Trophoblast cell (in vitro differentiated cells and primary cell): Measurements from ENCODE around the gene HTR3C.

Source experiments
- DNase-seq, 2 donors: peaks; one replicate each; pipeline ENCODE4 v3.0.0-alpha.2; 2016
- H2AFZ ChIP-seq: 2 replicates; pipeline ENCODE4 v1.6.1; 2013; ENCODE audit warnings: low read length, moderate library complexity, mild to moderate bottlenecking; ENCODE audit not compliant: insufficient read depth, poor library complexity
- H2AK5ac ChIP-seq: 2 replicates; pipeline ENCODE4 v1.6.1; 2013; ENCODE audit warnings: mild to moderate bottlenecking, low read length
- H2BK120ac ChIP-seq: 2 replicates; pipeline ENCODE4 v1.6.1; 2013; ENCODE audit warnings: low read length, mild to moderate bottlenecking, moderate library complexity; ENCODE audit not compliant: insufficient read depth, poor library complexity
- H2BK12ac ChIP-seq: 2 replicates; pipeline ENCODE4 v1.6.1; 2013; ENCODE audit warnings: mild to moderate bottlenecking, low read length, moderate library complexity
- H2BK5ac ChIP-seq: 2 replicates; pipeline ENCODE4 v1.6.1; 2013; ENCODE audit warnings: low read length, low read depth, moderate library complexity, mild to moderate bottlenecking; ENCODE audit not compliant: poor library complexity
- H3K14ac ChIP-seq: 2 replicates; pipeline ENCODE4 v1.6.1; 2013; ENCODE audit warnings: mild to moderate bottlenecking, low read length
- H3K18ac ChIP-seq: 2 replicates; pipeline ENCODE4 v1.6.1; 2013; ENCODE audit warnings: mild to moderate bottlenecking, low read length
- H3K23ac ChIP-seq: 2 replicates; pipeline ENCODE4 v1.6.1; 2013; ENCODE audit warnings: low read length
- H3K27ac ChIP-seq: 2 replicates; pipeline ENCODE4 v1.5.1; 2013; ENCODE audit warnings: low read depth, mild to moderate bottlenecking, inconsistent platforms, low read length, moderate library complexity
- H3K27me3 ChIP-seq: 2 replicates; pipeline ENCODE4 v1.6.1; 2013; ENCODE audit warnings: inconsistent platforms, mild to moderate bottlenecking, low read length, moderate library complexity; ENCODE audit not compliant: insufficient read depth
- H3K36me3 ChIP-seq, 2 experiments: 1 replicate in 1 of 2; 2 replicates in 1 of 2; pipeline ENCODE4 v1.6.1; 2013; ENCODE audit warnings: low read length in 2 of 2, mild to moderate bottlenecking in 2 of 2, moderate library complexity in 1 of 2; ENCODE audit not compliant: insufficient read depth in 2 of 2, control insufficient read depth in 1 of 2
- H3K4ac ChIP-seq: 2 replicates; pipeline ENCODE4 v1.6.1; 2013; ENCODE audit warnings: low read depth, mild to moderate bottlenecking, low read length, moderate library complexity
- H3K4me1 ChIP-seq, 2 experiments: 1 replicate in 1 of 2; 2 replicates in 1 of 2; pipeline ENCODE4 v1.6.1; 2013; ENCODE audit warnings: low read length in 2 of 2, mild to moderate bottlenecking in 2 of 2, moderate library complexity in 1 of 2; ENCODE audit not compliant: insufficient read depth in 2 of 2, control insufficient read depth in 1 of 2
- H3K4me2 ChIP-seq: 2 replicates; pipeline ENCODE4 v1.6.1; 2013; ENCODE audit warnings: inconsistent platforms, mild to moderate bottlenecking, low read length, moderate library complexity
- H3K4me3 ChIP-seq: 2 replicates; pipeline ENCODE4 v1.5.1; 2013; ENCODE audit warnings: mild to moderate bottlenecking, low read depth, low read length, inconsistent platforms
- H3K79me1 ChIP-seq: one replicate; pipeline ENCODE4 v1.6.1; 2013; ENCODE audit warnings: low read length
- H3K79me2 ChIP-seq: 2 replicates; pipeline ENCODE4 v1.6.1; 2013; ENCODE audit warnings: low read length, mild to moderate bottlenecking; ENCODE audit not compliant: control insufficient read depth, insufficient read depth, poor library complexity
- H3K9ac ChIP-seq: 2 replicates; pipeline ENCODE4 v1.6.1; 2013; ENCODE audit warnings: mild to moderate bottlenecking, low read length
- H3K9me3 ChIP-seq: 2 replicates; pipeline ENCODE4 v1.6.1; 2013; ENCODE audit warnings: low read depth, mild to moderate bottlenecking, control low read depth, inconsistent platforms, low read length; ENCODE audit not compliant: insufficient read depth
- H4K12ac ChIP-seq: 2 replicates; pipeline ENCODE4 v1.6.1; 2013; ENCODE audit warnings: low read depth, mild to moderate bottlenecking, low read length, moderate library complexity
- H4K8ac ChIP-seq: 2 replicates; pipeline ENCODE4 v1.6.1; 2013; ENCODE audit warnings: low read depth, mild to moderate bottlenecking, low read length, moderate library complexity
- H4K91ac ChIP-seq: one replicate; pipeline ENCODE4 v1.6.1; 2013; ENCODE audit warnings: low read depth, mild to moderate bottlenecking, low read length, moderate library complexity
- WGBS: extraction: QIAGEN DNeasy Blood & Tissue Kit; methylation state at CpG from one replicate; pipeline ENCODE4 v1.1.7; 2013; ENCODE audit warnings: missing lambda C conversion rate; ENCODE audit not compliant: insufficient read length, insufficient coverage; ENCODE audit errors: extremely low coverage; 5-methylcytosine and 5-hydroxymethylcytosine counted together

HTR3C gene

DNA sequence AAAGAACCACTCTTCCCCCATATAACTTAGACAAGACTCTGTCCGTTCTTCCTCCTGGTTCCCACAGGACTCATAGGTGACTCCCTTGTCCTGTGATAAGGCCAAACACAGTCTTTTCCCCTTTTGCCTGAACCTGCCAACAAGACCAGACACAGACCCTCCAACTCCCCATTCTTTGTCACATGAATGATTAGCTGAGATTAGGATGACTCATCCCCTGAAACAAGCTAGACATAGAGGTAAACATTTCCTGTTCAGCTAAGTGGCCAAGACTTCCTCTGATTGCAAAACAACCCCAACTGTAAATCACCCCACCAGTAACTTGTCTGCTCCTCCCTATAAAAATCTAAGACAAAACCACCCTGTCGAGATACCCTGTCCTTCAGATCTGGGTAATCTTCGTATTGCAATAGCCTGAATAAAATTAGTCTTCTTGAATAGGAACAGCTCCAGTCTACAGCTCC, 32.6 kb downstream of the HTR3C start:
- Histone ChIP-seq H3K27me3 (no peaks in the 10 kb centered on the region), H3K79me2 (no peaks in the 10 kb centered on the region), H3K9me3 (peaks cover 2% of the 10 kb centered on the region), H3K36me3 (no peaks in the 10 kb centered on the region), H3K4me3 (no peak overlapping the region), H2BK5ac (no peak overlapping the region), H2BK120ac (no peak overlapping the region), H3K4me1 (no peaks in the 10 kb centered on the region), H2AK5ac (no peak overlapping the region), H3K18ac (no peak overlapping the region), H3K4ac (no peak overlapping the region), H2AFZ (no peak overlapping the region), H3K9ac (no peak overlapping the region), H4K12ac (no peak overlapping the region), H2BK12ac (no peak overlapping the region), H4K91ac (no peak overlapping the region), H3K27ac (no peak overlapping the region), H4K8ac (no peak overlapping the region), H3K14ac (no peak overlapping the region), H3K23ac (no peak overlapping the region), H3K79me1 (no peaks in the 10 kb centered on the region), H3K4me2 (no peak overlapping the region)
- DNase-seq: no peak
- WGBS: no CpG with 5 or more reads among the region's 3 CpGs

DNA sequence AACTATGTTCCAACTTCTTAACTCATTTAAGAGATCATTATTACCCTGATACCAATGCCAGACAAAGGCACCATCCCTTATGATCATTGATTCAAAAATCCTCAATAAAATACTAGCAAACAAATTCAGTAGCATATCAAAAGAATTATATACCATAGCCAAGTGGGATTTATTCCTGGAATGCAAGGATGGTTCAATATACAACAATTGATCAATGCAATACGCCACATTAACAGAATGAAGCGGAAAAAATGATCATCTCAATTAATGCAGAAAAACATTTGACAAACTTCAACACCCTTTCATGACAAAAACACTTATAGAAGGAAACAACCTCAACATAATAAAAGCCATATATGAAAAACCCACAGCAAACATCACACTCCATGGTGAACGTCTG, 39.4 kb downstream of the HTR3C start:
- Histone ChIP-seq H2AK5ac (no peak overlapping the region), H4K91ac (no peak overlapping the region), H3K27me3 (no peaks in the 10 kb centered on the region), H3K4me2 (no peak overlapping the region), H3K9ac (no peak overlapping the region), H2BK12ac (no peak overlapping the region), H3K23ac (no peak overlapping the region), H3K14ac (no peak overlapping the region), H3K79me2 (no peaks in the 10 kb centered on the region), H4K8ac (no peak overlapping the region), H4K12ac (no peak overlapping the region), H2BK120ac (no peak overlapping the region), H3K36me3 (peaks cover 0 to 3% of the 10 kb centered on the region in 2 experiments), H3K4ac (no peak overlapping the region), H3K79me1 (no peaks in the 10 kb centered on the region), H3K27ac (no peak overlapping the region), H2AFZ (no peak overlapping the region), H3K18ac (no peak overlapping the region), H3K4me3 (no peak overlapping the region), H3K9me3 (peaks cover 3% of the 10 kb centered on the region), H2BK5ac (no peak overlapping the region), H3K4me1 (no peaks in the 10 kb centered on the region)
- DNase-seq: no peak
- no CpG with 5 or more reads among the region's 3 CpGs for WGBS

DNA sequence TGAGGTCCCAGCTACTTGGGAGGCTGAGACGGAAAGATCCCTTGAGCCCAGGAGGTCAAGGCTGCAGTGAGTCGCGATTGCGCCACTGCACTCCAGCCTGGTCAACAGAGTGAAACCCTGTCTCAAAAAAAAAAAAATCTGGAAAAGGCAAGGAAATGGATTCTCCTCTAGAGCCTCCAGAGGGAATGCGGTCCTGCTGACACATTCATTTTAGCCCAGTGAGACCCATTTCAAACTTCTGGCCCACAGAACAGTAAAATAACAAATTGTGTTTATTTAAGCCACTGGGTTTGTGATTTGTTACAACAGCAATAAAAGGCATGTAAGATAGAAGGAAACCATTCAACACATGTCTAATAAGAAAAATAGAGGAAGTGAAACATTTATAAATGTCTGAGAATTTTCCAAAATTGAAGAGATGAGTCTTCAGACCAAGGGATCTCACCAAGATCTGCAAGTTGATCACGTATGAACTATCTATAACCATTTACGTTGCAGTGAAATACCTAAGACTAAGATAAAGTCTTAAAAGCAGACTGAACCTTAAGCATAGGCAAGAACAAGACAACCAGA, 44.0 kb downstream of the HTR3C start, which contains the start of gene HTR3E:
Gene HTR3E (plus strand): TSS at position 254 of the 573 bp plus-strand sequence. CDS start 466 bp downstream, outside the sequence.
- Histone ChIP-seq H4K8ac (no peak within 1 kb of the TSS), H2AFZ (no peak within 1 kb of the TSS), H3K27me3 (no peaks in the 10 kb centered on the region), H2BK120ac (no peak within 1 kb of the TSS), H3K79me2 (no peaks in the 10 kb centered on the region), H3K14ac (no peak within 1 kb of the TSS), H4K91ac (no peak within 1 kb of the TSS), H3K9me3 (peaks cover 3% of the 10 kb centered on the region), H3K4ac (no peak within 1 kb of the TSS), H3K27ac (no peak within 1 kb of the TSS), H3K36me3 (peaks cover 0 to 3% of the 10 kb centered on the region in 2 experiments), H3K9ac (no peak within 1 kb of the TSS), H4K12ac (no peak within 1 kb of the TSS), H3K18ac (no peak within 1 kb of the TSS), H3K4me2 (no peak within 1 kb of the TSS), H3K79me1 (no peaks in the 10 kb centered on the region), H3K4me3 (no peak within 1 kb of the TSS), H2AK5ac (no peak within 1 kb of the TSS), H3K23ac (no peak within 1 kb of the TSS), H2BK5ac (no peak within 1 kb of the TSS), H3K4me1 (no peaks in the 10 kb centered on the region), H2BK12ac (no peak within 1 kb of the TSS)
- no CpG with 5 or more reads among the region's 7 CpGs for WGBS
- no peak for DNase-seq

DNA sequence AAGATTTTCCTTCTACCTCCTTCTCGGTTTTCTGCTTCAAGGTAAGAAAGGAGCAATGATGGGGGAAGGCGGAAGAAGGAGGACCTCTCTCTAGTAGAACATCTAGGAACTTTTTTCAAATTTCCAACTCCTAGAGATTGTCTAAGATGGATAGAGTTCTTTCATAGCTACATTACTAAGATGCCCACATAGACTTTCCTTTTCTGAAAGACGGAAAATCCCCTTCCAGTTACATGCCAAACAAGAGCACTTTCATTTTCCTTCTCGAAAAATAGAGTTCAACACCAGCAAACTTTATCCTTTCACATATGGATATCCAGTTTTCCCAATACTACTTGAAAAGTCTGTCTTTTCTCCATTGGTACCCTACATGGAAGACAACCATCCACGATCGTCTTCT, 44.7 kb downstream of the HTR3C start:
- no CpG with 5 or more reads among the region's 6 CpGs for WGBS
- no peak overlapping the region for H3K18ac ChIP-seq
- H2BK5ac ChIP-seq: no peak overlapping the region
- no peak overlapping the region for H2BK120ac ChIP-seq
- no peak overlapping the region for H2AFZ ChIP-seq
- H2AK5ac ChIP-seq: no peak overlapping the region
- no peaks in the 10 kb centered on the region for H3K4me1 ChIP-seq
- H3K4me2 ChIP-seq: no peak overlapping the region
- no peak overlapping the region for H3K23ac ChIP-seq
- no peaks in the 10 kb centered on the region for H3K79me2 ChIP-seq
- no peaks in the 10 kb centered on the region for H3K79me1 ChIP-seq
- H3K9ac ChIP-seq: no peak overlapping the region
- H3K27me3 ChIP-seq: no peaks in the 10 kb centered on the region
- H4K8ac ChIP-seq: no peak overlapping the region
- peaks cover 2% of the 10 kb centered on the region for H3K9me3 ChIP-seq
- no peak overlapping the region for H3K14ac ChIP-seq
- H2BK12ac ChIP-seq: no peak overlapping the region
- H3K27ac ChIP-seq: no peak overlapping the region
- no peak overlapping the region for H4K12ac ChIP-seq
- no peak overlapping the region for H3K4ac ChIP-seq
- DNase-seq: no peak
- H3K36me3 ChIP-seq: peaks cover 0 to 1% of the 10 kb centered on the region in 2 experiments
- H4K91ac ChIP-seq: no peak overlapping the region
- no peak overlapping the region for H3K4me3 ChIP-seq
